Measurements from ENCODE around the gene PRND.

Gene PRND

GRCh38 chr20:4730780-4731179 lies 9.1 kb downstream of the PRND start:
- H3K4me3 ChIP-seq (ENCODE audit: low read depth, low read length): no peak overlapping the region
- no peak for TF ChIP-seq CTCF (IDR thresholded peaks at IDR 0.05; ENCODE audit: low read depth, low read length)
- TF ChIP-seq POLR2A (IDR thresholded peaks at IDR 0.05; ENCODE audit: extremely low read depth, insufficient read length): no peak
- TF ChIP-seq MYC (IDR thresholded peaks at IDR 0.05; ENCODE audit: low read depth, low read length): no peak
- TF ChIP-seq MAX (IDR thresholded peaks at IDR 0.05; ENCODE audit: low read depth, low read length): no peak; the same call in 1 of the 2 replicates
- peak; percentile 38 for DNase-seq (ENCODE audit: low read depth)

- H3K4me3 ChIP-seq (ENCODE audit: low read depth, low read length): no peak overlapping the region
- TF ChIP-seq MAX (IDR thresholded peaks at IDR 0.05; ENCODE audit: low read depth, low read length): no peak
- no peak for DNase-seq (ENCODE audit: low read depth)
Measured at GRCh38 chr20:4736875-4737274, 15.2 kb downstream of the PRND start.

GRCh38 chr20:4737857-4738627 lies 16.3 kb downstream of the PRND start:
- H3K4me3 ChIP-seq (ENCODE audit: low read depth, low read length): no peak overlapping the region
- DNase-seq (ENCODE audit: low read depth): no peak
- TF ChIP-seq POLR2A (IDR thresholded peaks at IDR 0.05; ENCODE audit: extremely low read depth, insufficient read length) (no peak), CTCF (IDR thresholded peaks at IDR 0.05; ENCODE audit: low read depth, low read length) (no peak), MYC (IDR thresholded peaks at IDR 0.05; ENCODE audit: low read depth, low read length) (no peak), MAX (IDR thresholded peaks at IDR 0.05; ENCODE audit: low read depth, low read length) (no peak)

GRCh38 chr20:4740774-4741431 lies 19.2 kb downstream of the PRND start:
- DNase-seq (ENCODE audit: low read depth): peak; percentile 77
- TF ChIP-seq MAX (IDR thresholded peaks at IDR 0.05; ENCODE audit: low read depth, low read length) (no peak), POLR2A (IDR thresholded peaks at IDR 0.05; ENCODE audit: extremely low read depth, insufficient read length) (no peak), CTCF (IDR thresholded peaks at IDR 0.05; ENCODE audit: low read depth, low read length) (peak; percentile 76), MYC (IDR thresholded peaks at IDR 0.05; ENCODE audit: low read depth, low read length) (no peak)
- no peak overlapping the region for H3K4me3 ChIP-seq (ENCODE audit: low read depth, low read length)

- no peak for DNase-seq (ENCODE audit: low read depth)
- no peak overlapping the region for H3K4me3 ChIP-seq (ENCODE audit: low read depth, low read length)
- TF ChIP-seq POLR2A (IDR thresholded peaks at IDR 0.05; ENCODE audit: extremely low read depth, insufficient read length) (no peak), CTCF (IDR thresholded peaks at IDR 0.05; ENCODE audit: low read depth, low read length) (no peak), MYC (IDR thresholded peaks at IDR 0.05; ENCODE audit: low read depth, low read length) (no peak), MAX (IDR thresholded peaks at IDR 0.05; ENCODE audit: low read depth, low read length) (no peak)
Measured at GRCh38 chr20:4748847-4749246, 27.1 kb downstream of the PRND start.

GRCh38 chr20:4749326-4749725 lies 27.6 kb downstream of the PRND start:
- no peak for DNase-seq (ENCODE audit: low read depth)
- no peak overlapping the region for H3K4me3 ChIP-seq (ENCODE audit: low read depth, low read length)
- TF ChIP-seq CTCF (IDR thresholded peaks at IDR 0.05; ENCODE audit: low read depth, low read length) (no peak), MAX (IDR thresholded peaks at IDR 0.05; ENCODE audit: low read depth, low read length) (no peak), MYC (IDR thresholded peaks at IDR 0.05; ENCODE audit: low read depth, low read length) (no peak)
